IPS-18a (cell line): ENCODE results near the gene GGT5.
"Not testable (repeated sequence)": the region's sequence is repeated elsewhere in the genome, so short reads cannot be mapped to it uniquely, and the experiment has no call there.

ENCODE experiments used
- H3K27ac ChIP-seq: one replicate; pipeline ENCODE4 v1.5.1; 2013; ENCODE audit warnings: low read length
- H3K27me3 ChIP-seq: one replicate; pipeline ENCODE4 v1.6.1; 2013; ENCODE audit warnings: mild to moderate bottlenecking, low read length; ENCODE audit not compliant: control insufficient read depth, insufficient read depth
- H3K36me3 ChIP-seq: one replicate; pipeline ENCODE4 v1.6.1; 2013; ENCODE audit warnings: low read depth, low read length; ENCODE audit not compliant: control insufficient read depth
- H3K4me1 ChIP-seq: one replicate; pipeline ENCODE4 v1.6.1; 2013; ENCODE audit warnings: low read depth, low read length; ENCODE audit not compliant: control insufficient read depth
- H3K4me3 ChIP-seq: one replicate; pipeline ENCODE4 v1.5.1; 2013; ENCODE audit warnings: low read length
- H3K9ac ChIP-seq: one replicate; pipeline ENCODE4 v1.6.1; 2013; ENCODE audit warnings: mild to moderate bottlenecking, low read length, moderate library complexity
- H3K9me3 ChIP-seq: one replicate; pipeline ENCODE4 v1.6.1; 2013; ENCODE audit warnings: low read depth, low read length; ENCODE audit not compliant: control insufficient read depth

GGT5 gene

DNA sequence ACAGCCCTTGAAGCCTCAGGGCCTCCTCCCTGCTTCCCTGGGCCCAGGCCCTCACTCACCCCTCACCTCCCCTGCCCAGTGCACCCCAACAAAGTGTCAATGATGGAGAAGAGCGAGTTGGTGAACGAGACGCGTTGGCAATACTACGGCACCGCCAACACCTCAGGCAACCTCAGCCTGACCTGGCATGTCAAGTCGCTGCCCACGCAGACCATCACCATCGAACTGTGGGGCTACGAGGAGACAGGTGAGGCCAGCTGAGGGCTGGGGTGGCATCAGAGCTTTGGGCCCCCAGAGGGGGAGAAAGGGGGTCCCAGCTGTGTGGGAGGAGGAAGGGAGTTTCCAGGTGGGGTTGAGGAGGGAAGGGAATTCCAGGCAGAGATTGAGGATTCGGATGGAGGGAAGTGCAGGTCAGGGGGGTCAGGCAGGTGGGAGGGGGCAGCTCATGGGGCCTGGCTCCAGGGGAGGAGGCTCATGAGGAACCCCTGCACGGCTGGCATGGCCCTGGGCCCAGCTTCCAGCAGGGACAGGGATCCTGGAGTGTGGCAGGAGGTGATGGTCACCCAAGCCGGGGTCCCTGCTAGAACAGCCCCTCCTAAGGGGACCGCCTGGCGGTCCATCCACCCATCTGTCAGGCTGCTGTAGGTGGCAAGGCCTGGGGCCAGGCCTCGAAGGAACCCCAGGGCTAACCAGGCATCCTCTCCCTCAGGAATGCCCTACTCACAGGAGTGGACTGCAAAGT lies 60.7 kb downstream of the GGT5 start:
- Histone ChIP-seq H3K36me3 (no peaks in the 10 kb centered on the region), H3K4me1 (peaks cover 4% of the 10 kb centered on the region), H3K27me3 (no peaks in the 10 kb centered on the region), H3K27ac (no peak overlapping the region), H3K4me3 (no peak overlapping the region), H3K9ac (no peak overlapping the region), H3K9me3 (no peaks in the 10 kb centered on the region)

GRCh38 chr22:24183321-24184031 lies 61.4 kb downstream of the GGT5 start:
- Histone ChIP-seq H3K4me3 (no peak overlapping the region), H3K9me3 (no peaks in the 10 kb centered on the region), H3K27me3 (no peaks in the 10 kb centered on the region), H3K9ac (no peak overlapping the region), H3K27ac (no peak overlapping the region), H3K36me3 (no peaks in the 10 kb centered on the region), H3K4me1 (peaks cover 4% of the 10 kb centered on the region)

GRCh38 chr22:24182900-24183246 lies 62.0 kb downstream of the GGT5 start:
- H3K4me3 ChIP-seq, H3K9me3 ChIP-seq, H3K27ac ChIP-seq, H3K27me3 ChIP-seq, H3K36me3 ChIP-seq, H3K4me1 ChIP-seq, H3K9ac ChIP-seq: not testable (repeated sequence)

DNA sequence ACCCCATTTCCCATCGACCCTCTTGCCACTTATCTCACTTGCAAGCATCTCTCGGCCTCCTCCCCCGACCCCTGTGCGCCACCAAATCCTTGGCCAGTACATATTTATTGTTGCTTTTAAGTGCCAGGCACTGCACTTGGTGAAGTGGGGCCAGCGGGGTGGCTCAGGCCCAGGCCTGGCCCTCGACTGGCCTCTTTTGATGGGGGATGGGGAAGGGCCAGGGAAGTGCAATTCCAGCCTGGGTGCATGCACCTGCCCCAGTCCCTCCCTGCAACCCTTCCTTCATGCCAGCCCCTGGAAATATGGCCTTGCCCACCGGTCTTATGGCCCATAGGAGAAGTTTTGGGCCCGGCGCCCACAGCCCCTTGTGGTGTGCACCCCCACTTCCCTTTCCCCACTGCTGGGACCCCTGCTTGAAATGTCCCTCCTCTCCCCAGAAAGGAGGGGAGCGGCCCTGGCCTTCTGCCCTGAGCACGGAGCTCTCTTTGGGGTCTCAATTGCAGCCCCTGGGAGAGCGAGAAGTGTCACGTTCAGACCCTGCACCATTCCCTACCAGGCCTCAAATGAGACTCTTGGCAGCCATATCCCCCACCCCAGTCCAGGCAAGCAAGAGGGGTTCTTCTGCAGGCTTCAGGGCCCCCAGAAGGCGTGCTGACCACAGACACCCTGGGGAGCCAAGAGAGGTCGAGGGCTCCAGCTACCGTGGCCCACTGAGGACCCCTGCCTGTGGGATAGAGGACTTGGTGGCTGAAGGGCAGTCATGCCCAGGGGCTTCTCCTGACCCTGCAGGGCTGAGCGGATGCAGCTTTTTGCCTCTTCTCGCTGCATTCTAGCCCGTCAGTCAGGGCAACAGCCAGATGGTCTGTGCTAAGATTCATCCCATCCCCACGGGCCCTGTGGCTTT lies 62.6 kb downstream of the GGT5 start:
- no peak overlapping the region for H3K9ac ChIP-seq
- H3K27ac ChIP-seq: no peak overlapping the region
- no peak overlapping the region for H3K4me3 ChIP-seq

DNA sequence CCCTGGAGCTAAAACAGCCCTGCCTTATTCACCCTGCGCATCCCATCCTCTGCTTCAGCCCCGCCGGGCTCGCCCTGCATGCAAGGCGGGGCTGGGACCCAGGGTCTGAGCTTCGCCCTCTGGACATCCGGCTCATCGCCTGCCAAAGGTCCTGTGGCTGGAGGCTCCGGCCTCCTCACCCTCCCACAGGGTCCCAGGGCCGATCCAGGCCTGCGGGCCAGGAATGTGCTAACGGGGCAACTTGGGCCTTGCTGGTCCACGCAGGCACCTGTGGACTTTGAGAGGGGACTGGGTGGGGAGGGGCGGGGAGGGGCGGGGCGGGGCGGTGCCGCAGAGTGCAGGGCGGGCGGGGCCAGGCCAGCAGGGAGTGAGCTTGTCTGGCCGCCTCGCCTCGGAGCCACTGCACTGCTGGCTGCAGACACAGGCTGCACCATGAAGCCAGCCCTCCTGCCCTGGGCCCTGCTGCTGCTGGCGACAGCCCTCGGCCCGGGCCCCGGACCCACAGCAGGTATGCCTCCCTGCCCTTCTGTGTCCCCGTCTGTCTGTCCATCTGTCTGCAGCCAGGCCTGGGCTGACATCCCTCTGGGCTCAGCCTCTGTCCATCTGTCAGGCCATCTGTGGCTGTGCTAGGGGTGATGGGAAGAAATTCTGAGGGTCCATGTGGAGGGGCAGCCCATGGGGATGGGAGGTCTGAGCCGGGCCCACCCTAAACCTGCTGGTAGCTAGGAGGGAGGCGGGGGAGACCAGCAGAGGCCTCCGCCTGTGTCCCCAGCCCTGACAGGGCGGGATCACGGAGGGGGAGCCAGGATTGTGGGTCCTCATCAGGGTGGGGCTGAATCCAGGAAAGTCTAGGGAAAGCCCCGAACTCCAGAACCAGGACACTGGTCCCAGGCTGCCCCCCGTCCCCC lies 63.5 kb downstream of the GGT5 start, which contains the start of gene SUSD2:
SUSD2 (plus strand) TSS at position 400 of the 908 bp plus-strand sequence; CDS start at position 433, 33 bp downstream.
- Histone ChIP-seq H3K4me3 (no peak within 1 kb of the TSS), H3K9ac (no peak within 1 kb of the TSS), H3K4me1 (peaks cover 4% of the 10 kb centered on the region), H3K36me3 (no peaks in the 10 kb centered on the region), H3K27me3 (no peaks in the 10 kb centered on the region), H3K27ac (no peak within 1 kb of the TSS), H3K9me3 (no peaks in the 10 kb centered on the region)

More for the DNA sequence above, 62.6 kb downstream of the GGT5 start:
- H3K36me3 ChIP-seq: no peaks in the 10 kb centered on the region
- H3K27me3 ChIP-seq: no peaks in the 10 kb centered on the region
- H3K9me3 ChIP-seq: no peaks in the 10 kb centered on the region
- peaks cover 4% of the 10 kb centered on the region for H3K4me1 ChIP-seq

- no peak overlapping the region for H3K4me3 ChIP-seq
- H3K27me3 ChIP-seq: no peaks in the 10 kb centered on the region
- no peaks in the 10 kb centered on the region for H3K36me3 ChIP-seq
- peaks cover 4% of the 10 kb centered on the region for H3K4me1 ChIP-seq
- H3K27ac ChIP-seq: no peak overlapping the region
- H3K9me3 ChIP-seq: no peaks in the 10 kb centered on the region
- no peak overlapping the region for H3K9ac ChIP-seq
These were observed 64.4 kb downstream of the GGT5 start for GRCh38 chr22:24180316-24181087.

- H3K27ac ChIP-seq: no peak overlapping the region
- H3K9ac ChIP-seq: no peak overlapping the region
These were observed 65.2 kb downstream of the GGT5 start for GRCh38 chr22:24179478-24180210.

DNA sequence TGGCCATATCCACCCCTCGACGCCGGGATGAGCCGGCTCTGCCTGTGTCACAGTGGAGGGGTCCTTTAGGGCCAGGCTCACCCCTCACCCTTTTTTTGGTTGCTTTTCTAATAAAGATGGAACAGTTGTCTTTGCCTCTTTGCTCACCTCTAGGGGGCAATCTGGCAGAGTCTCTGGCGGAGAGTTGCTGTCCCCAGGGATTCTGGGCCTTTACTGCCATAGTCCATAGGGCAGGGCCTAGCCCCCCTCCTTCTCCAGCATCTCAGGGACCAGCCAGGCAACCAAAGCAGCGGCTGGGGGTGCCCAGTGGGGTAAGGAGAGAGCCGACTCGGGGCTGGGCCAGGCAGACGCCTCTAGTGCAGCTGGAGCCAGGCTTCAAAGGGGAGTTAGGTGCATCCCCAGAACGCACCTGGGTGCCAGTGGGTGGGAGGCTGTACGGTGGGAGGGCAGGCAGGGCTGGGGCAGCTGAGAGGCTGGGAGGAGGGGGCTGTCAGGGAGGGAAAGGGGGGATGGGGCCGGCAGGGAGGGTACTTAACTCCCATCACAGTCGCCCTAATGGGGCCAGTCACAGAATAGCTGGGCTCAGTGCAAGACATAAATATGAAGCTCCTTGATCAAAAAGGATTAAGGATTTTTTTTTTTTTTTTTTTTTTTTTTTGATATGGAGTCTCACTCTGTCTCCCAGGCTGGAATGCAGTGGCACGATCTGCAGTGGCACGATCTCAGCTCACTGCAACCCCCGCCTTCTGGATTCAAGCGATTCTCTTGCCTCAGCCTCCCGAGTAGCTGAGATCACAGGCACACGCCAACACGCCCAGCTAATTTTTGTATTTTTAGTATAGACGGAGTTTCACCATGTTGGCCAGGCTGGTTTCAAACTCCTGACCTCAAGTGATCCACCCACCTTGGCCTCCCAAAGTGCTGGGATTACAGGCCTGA lies 66.1 kb downstream of the GGT5 start:
- H3K9me3 ChIP-seq: no peaks in the 10 kb centered on the region
- H3K36me3 ChIP-seq: no peaks in the 10 kb centered on the region
- H3K4me3 ChIP-seq: no peak overlapping the region
- peaks cover 4% of the 10 kb centered on the region for H3K4me1 ChIP-seq
- no peak overlapping the region for H3K9ac ChIP-seq
- no peaks in the 10 kb centered on the region for H3K27me3 ChIP-seq
- H3K27ac ChIP-seq: no peak overlapping the region

More at GRCh38 chr22:24179478-24180210, 65.2 kb downstream of the GGT5 start:
- H3K36me3 ChIP-seq: no peaks in the 10 kb centered on the region
- no peaks in the 10 kb centered on the region for H3K27me3 ChIP-seq
- no peak overlapping the region for H3K4me3 ChIP-seq
- H3K9me3 ChIP-seq: no peaks in the 10 kb centered on the region
- H3K4me1 ChIP-seq: peaks cover 4% of the 10 kb centered on the region

DNA sequence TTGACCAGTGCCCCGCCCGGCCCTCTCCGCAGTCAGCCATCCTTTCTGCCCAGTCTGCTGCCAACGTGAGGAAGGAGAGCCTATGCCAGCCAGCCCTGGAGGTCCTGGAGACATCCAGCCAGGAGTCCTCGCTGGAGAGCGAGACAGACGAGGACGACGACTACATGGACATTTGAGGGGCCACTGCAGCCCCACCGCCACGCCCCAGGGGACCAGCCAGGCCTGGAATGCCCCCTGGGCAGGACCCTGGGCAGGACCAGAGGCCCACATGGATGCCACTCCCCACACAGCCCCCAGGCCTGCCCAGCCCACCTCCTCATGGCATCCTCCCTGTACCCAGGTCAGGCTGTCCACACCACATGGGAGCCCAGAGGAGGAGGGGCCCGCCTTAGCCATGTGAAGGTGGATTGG lies 66.9 kb downstream of the GGT5 start:
- no peaks in the 10 kb centered on the region for H3K27me3 ChIP-seq
- no peaks in the 10 kb centered on the region for H3K9me3 ChIP-seq
- peaks cover 4% of the 10 kb centered on the region for H3K4me1 ChIP-seq
- no peak overlapping the region for H3K4me3 ChIP-seq
- no peak overlapping the region for H3K27ac ChIP-seq
- no peak overlapping the region for H3K9ac ChIP-seq
- peaks cover 2% of the 10 kb centered on the region for H3K36me3 ChIP-seq
